GM21381 (cell line): Measurements from ENCODE around the gene FAM83F.
"Not testable (repeated sequence)": the region's sequence is repeated elsewhere in the genome, so short reads cannot be mapped to it uniquely, and the experiment has no call there.

Source experiments
- ATAC-seq: cut with Tn5 transposase; IDR thresholded peaks from one replicate; pipeline ENCODE4 v1.9.1; 2021; ENCODE audit warnings: mild to moderate bottlenecking, moderate library complexity; ENCODE audit not compliant: unreplicated experiment

Gene FAM83F

DNA sequence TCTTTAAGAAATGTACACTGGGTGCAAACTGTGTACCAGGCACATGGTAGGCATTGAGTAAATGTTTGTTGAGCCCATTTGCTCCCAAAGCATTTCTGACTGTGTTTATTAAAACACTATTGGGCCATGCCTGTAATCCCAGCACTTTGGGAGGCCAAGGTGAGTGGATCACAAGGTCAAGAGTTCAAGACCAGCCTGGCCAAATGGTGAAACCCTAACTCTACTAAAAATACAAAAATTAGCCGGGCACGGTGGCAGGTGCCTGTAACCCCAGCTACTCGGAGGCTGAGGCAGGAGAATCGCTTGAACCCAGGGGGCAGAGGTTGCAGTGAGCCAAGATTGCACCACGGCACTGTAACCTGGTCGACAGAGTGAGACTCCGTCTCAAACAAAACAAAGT lies 1.9 kb upstream of the FAM83F start:
- not testable (repeated sequence) for ATAC-seq

DNA sequence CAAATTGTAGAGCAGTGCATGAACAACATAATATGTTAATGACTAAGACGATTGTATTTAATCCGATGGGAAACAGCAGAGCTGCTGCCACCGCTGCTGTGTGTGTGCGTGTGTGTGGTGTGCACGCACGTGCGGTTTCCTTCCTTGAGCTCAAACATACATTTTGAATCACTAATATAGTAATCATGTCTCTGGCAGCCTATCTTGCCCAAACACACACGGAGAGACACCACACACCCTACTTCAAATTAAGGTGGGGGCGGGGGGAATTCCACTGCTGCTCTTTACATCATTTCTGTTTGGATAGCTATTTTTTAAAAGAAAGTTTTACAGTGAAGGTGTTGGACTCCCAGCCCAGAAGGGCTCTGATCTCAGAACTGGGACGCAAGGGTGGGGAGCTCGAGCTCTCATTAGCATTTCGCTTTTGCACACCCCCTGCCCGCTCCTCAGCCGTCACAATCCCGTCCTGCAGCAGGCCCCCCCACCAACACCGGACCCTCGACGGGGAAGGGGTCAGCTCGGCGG lies 651 bp upstream of the FAM83F start:
- ATAC-seq = no peak

DNA sequence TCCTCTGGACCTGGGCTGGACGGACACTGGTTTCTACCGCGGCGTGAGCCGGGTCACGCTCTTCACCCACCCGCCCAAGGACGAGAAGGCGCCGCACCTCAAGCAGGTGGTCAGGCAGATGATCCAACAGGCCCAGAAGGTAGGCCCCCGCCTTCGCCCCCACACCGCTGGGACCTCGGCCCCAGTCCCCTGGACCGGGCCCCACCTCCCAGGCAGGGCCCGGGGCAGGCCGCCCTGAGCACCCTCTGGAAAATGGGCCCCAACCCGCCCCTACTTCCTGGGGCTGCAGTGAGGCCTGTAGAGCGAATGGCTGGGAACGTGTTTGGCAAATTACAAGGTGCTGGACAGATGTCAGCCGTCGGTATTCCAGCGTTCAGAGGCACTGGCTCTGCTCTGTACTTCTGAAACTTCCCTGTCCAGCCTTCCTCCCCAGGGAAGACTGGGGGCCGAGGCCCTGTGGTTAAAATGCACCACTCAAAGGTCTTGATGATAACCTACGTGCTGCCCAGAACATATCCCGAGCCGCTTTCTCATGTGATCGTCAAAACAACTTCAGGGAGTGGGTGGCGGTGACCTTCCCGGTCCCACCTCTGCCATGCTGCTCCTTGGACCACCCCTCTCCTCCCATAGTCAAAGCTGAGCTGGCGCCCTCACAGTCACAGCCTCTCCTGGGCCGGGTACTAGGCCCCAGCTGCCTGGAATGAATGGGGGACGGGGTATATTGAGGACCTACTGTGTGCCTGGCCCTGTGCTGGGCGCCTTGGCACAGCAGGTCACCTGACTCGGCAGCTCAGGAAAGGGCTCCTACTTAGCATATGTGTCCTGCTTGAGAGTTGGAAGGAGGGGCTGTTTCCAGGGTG lies 869 bp downstream of the FAM83F start:
- ATAC-seq = no peak

- ATAC-seq = no peak
Measured at GRCh38 chr22:39996732-39997131, 2.0 kb downstream of the FAM83F start.

GRCh38 chr22:39997421-39997820 lies 2.7 kb downstream of the FAM83F start:
- ATAC-seq = no peak

GRCh38 chr22:39997939-39998726 lies 3.4 kb downstream of the FAM83F start:
- ATAC-seq = no peak

DNA sequence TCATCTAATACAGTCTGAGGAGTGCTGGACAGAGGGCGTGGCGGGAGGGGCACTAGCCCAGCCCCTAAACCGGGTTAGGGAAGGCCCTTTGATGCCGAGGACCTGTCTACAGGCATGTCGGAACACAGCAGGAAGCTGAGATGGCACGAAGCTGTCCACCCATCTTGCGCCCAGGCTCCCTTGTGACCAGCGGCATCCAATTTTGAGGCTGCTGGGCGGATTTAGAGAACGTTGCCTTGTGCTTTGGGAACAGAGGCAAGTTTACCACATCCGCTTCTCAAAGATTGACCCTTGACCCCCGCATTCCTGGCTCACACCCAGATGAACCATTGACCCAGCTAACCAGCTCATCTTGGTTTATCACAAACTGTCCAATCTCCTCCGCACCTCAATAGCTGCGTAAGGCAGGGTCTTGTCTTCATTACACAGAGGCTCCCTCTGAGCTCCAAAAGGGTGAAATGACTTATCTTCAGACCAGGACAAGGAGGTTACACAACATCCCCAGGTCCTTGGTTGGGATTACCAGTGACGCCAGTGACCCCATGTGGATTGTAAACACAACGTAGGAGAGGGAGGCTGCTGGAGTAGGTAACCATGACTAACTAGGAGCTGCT lies 4.5 kb downstream of the FAM83F start:
- ATAC-seq = no peak

- ATAC-seq = no peak
Measured at GRCh38 chr22:40000171-40000570, 5.4 kb downstream of the FAM83F start.

- no peak for ATAC-seq
Measured at GRCh38 chr22:40001106-40001505, 6.4 kb downstream of the FAM83F start.

GRCh38 chr22:40001800-40002577 lies 7.2 kb downstream of the FAM83F start:
- no peak for ATAC-seq

GRCh38 chr22:40002935-40003715 lies 8.4 kb downstream of the FAM83F start:
- no peak for ATAC-seq

- ATAC-seq = no peak
Measured at GRCh38 chr22:40004836-40005235, 10.1 kb downstream of the FAM83F start.

GRCh38 chr22:40006641-40007040 lies 11.9 kb downstream of the FAM83F start:
- no peak for ATAC-seq

DNA sequence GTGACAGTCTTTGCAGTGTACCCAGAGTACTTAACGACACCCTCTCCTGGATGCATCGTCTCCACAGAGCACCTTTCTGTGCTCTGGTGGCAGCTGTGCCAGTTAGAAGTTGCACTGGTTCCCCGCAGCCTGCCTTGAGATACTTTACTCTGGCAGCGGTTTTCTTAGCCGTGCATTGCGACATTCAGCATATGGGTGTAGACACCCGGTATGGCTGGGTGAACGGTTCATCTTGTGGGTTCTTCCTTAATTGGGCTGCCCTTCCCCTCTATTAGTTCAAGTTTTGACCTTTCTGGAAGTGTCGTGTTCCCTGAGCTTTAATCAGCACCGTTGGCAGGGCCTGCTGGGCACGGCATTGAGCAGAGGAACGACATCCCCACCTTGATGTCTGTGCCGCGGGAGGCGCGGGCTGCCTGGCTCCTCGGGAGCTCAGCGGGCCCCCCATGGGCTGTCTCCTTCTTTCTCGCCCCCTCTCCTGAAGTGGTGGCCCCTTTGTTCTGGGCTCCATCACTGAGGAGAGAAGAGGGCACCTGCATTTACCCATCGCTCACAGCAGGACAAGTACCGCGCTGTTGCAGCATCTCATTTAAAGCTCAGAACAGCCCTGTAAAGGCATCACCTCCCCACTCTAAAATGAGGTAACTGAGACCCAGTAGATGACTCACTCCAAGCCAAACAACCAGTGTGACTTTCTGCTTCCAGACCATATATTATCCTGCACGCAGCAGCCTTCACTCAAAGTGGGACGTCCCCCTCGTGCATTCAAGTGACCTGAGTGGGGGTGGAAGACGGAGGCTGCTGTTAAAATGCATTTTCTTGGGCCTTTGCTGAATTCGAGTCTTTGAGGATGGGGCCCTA lies 13.3 kb downstream of the FAM83F start:
- no peak for ATAC-seq

GRCh38 chr22:40008726-40009291 lies 14.1 kb downstream of the FAM83F start:
- no peak for ATAC-seq

- no peak for ATAC-seq
Measured at GRCh38 chr22:40009292-40009774, 14.6 kb downstream of the FAM83F start.

GRCh38 chr22:40009951-40010671 lies 15.4 kb downstream of the FAM83F start:
- ATAC-seq = no peak

- ATAC-seq = no peak
Measured at GRCh38 chr22:40010746-40011145, 16.0 kb downstream of the FAM83F start.
